Lower lobe of right lung (tissue), 2 donors: ENCODE results near the gene PRKN. TPM values are rescaled to one million over a fixed set of nuclear protein-coding genes. Genes with fewer than 3 reads are reported as not detected.

Source experiments
- ATAC-seq, 2 donors: fragments of 200-7000 bp; cut with Tn5 transposase; one replicate each; pipeline ENCODE4 v1.9.1; 2020 to 2022; ENCODE audit warnings: mild to moderate bottlenecking in 2 of 2, moderate library complexity in 2 of 2
- DNase-seq: peaks from one replicate; pipeline ENCODE4 v3.0.0-alpha.2; 2020
- H3K27ac ChIP-seq: fragments of 200-600 bp; one replicate; pipeline ENCODE4 v1.8.0; 2022
- H3K27me3 ChIP-seq: fragments of 200-600 bp; one replicate; pipeline ENCODE4 v1.8.0; 2022; ENCODE audit warnings: low read depth
- H3K36me3 ChIP-seq: fragments of 200-600 bp; one replicate; pipeline ENCODE4 v1.8.0; 2022; ENCODE audit warnings: mild to moderate bottlenecking
- H3K4me1 ChIP-seq: fragments of 200-600 bp; one replicate; pipeline ENCODE4 v1.8.0; 2022
- H3K4me3 ChIP-seq: fragments of 200-600 bp; one replicate; pipeline ENCODE4 v1.8.0; 2022; ENCODE audit warnings: mild to moderate bottlenecking
- H3K9me3 ChIP-seq: fragments of 200-600 bp; one replicate; pipeline ENCODE4 v1.8.0; 2022
- intact Hi-C: fragments of 100-400 bp; cut with DNase I; formaldehyde crosslinking; loops from one replicate; pipeline ENCODE4 v1.11.0; 2022
- total RNA-seq: library from RNA; stranded (reverse); fragmentation: NEBNext Ultra II Directional; extraction: Animal tissue kit (Norgen Biotek cat#: 25700); gene quantifications from one replicate; pipeline ENCODE4 v1.2.1, GENCODE V29; 2021
- TF ChIP-seq, protein P1 (sequence below): fragments of 200-600 bp; IDR thresholded peaks from one replicate; pipeline ENCODE4 v1.8.0; 2022; ENCODE audit warnings: antibody characterized with exemption, mild to moderate bottlenecking
- donor health status: DM: no; HTN: yes; CAD: no; lungs with severe emphysema.

The PRKN gene
- total RNA-seq, 1 donor from 2014 or later = 6.1 TPM

DNA sequence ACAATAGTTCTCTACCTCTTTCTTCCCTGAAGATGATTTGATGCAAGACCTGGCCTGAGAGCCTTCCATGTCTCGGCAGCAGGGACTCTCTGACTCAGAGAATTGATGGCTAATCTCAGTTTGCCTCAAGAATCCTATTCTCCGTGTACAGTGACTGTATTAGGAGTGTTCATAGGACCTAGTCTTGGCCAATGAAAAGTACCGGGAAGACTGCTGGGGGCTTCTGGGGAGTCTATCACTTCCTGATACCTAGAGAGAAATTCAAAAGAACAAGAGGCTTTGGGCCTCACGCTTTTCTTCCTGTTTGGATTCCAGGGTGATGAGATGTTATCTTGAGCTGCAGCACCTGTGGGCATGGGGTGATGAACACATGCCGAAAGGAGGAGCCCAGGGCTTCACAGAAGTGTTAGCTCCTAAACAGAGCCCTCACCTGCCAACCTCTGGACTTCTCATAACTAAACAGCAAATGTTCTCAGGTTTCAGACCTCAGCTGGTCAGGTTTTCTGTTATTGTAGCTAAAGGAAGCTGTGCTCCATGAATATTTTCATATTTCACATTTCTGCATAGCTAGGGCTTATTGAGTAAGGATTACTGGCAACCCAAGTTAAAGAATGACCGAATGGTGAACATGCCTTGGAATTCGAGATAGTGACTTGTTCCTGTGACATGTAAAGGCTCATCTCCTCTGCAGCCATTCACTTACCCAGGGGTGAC, 1130.6 kb downstream of the PRKN start:
- Histone ChIP-seq H3K27me3 (no peaks in the 10 kb centered on the region), H3K4me3 (no peak overlapping the region), H3K27ac (no peak overlapping the region), H3K9me3 (no peaks in the 10 kb centered on the region), H3K36me3 (no peaks in the 10 kb centered on the region), H3K4me1 (no peaks in the 10 kb centered on the region)
- DNase-seq (no peak), ATAC-seq (no peak)
- TF ChIP-seq, protein P1, sequence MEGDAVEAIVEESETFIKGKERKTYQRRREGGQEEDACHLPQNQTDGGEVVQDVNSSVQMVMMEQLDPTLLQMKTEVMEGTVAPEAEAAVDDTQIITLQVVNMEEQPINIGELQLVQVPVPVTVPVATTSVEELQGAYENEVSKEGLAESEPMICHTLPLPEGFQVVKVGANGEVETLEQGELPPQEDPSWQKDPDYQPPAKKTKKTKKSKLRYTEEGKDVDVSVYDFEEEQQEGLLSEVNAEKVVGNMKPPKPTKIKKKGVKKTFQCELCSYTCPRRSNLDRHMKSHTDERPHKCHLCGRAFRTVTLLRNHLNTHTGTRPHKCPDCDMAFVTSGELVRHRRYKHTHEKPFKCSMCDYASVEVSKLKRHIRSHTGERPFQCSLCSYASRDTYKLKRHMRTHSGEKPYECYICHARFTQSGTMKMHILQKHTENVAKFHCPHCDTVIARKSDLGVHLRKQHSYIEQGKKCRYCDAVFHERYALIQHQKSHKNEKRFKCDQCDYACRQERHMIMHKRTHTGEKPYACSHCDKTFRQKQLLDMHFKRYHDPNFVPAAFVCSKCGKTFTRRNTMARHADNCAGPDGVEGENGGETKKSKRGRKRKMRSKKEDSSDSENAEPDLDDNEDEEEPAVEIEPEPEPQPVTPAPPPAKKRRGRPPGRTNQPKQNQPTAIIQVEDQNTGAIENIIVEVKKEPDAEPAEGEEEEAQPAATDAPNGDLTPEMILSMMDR = no peak
- intact Hi-C loops = no loop called here

DNA sequence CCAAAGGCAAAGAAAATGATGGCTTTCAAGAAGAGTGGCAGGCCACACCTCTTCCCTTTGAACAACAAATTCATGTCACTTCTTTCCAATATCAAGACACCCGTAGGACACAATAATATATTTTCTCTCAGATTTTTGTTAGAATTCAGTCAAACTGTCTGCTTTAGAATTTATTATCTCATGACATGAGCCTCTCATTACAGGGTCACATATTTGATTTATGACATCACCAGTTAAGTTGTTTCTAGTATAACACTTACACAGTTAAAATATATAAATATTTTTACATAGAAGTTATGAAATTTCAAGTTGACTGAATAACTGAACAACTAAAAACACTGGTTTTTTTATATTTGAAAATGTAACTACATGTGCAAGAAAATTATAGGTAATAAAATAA, 1133.2 kb downstream of the PRKN start:
- no peak for DNase-seq
- Histone ChIP-seq H3K4me1 (no peaks in the 10 kb centered on the region), H3K9me3 (no peaks in the 10 kb centered on the region), H3K27me3 (no peaks in the 10 kb centered on the region), H3K27ac (no peak overlapping the region), H3K4me3 (no peak overlapping the region), H3K36me3 (no peaks in the 10 kb centered on the region)
- intact Hi-C loops = no loop called here
- TF ChIP-seq, protein P1 = no peak
- ATAC-seq = no peak

DNA sequence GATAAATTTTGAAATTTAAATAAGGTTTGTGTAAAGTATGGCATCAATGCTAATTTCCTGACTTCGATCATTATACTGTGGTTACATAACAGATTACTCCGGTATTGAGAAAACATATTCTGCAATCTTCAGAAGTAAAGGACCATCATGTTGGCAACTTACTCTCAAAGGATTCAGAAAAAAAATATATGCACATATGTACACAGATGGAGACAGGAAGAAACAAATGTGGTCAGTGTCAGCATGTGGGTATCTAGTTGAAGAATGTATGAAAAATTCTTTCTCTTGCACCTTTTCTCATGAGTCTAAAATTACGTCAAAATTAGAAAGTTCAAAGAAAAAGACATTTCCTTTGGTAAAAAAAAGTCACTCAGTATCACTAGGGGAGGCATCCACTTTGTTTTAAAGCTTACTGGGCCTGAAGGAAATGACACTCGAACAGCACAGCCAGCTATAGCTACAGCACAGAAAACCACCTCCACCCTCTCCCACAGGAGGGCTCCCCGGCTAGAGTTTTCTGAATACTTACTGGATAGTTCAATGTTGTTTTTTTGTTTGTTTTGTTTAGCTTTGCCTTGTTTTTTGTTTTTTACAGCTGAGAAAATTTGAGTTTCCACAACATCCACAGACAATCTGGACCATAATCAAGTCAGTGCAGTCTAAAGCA, 1136.5 kb downstream of the PRKN start:
- intact Hi-C loops = no loop called here
- Histone ChIP-seq H3K4me1 (no peaks in the 10 kb centered on the region), H3K36me3 (no peaks in the 10 kb centered on the region)

DNA sequence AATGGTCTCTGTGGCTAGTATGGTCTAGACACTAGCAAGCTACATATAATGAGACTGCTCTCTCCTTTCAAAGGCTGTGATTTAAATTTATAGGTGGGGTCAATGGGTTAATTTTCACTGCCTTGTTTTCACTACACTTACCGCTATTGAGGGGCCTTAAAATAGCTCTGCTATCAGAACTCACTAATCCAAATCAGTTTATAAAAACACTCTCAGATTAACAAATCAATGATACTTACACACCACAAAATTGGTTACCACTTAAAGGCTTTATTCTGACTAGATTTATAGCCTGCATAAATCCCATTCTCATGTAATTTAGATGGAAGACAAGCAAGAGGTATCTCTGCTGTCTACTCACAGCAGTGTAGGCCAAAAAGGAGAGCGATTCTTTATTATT, 1140.7 kb downstream of the PRKN start:
- no peak for DNase-seq
- Histone ChIP-seq H3K4me3 (no peak overlapping the region), H3K4me1 (no peaks in the 10 kb centered on the region), H3K36me3 (no peaks in the 10 kb centered on the region), H3K9me3 (no peaks in the 10 kb centered on the region), H3K27me3 (no peaks in the 10 kb centered on the region), H3K27ac (no peak overlapping the region)
- intact Hi-C loops = no loop called here
- ATAC-seq = no peak
- TF ChIP-seq, protein P1 = no peak

More for the DNA sequence above, 1136.5 kb downstream of the PRKN start:
- Histone ChIP-seq H3K9me3 (no peaks in the 10 kb centered on the region), H3K4me3 (no peak overlapping the region), H3K27me3 (no peaks in the 10 kb centered on the region), H3K27ac (no peak overlapping the region)
- DNase-seq = no peak
- ATAC-seq = no peak
- TF ChIP-seq, protein P1 = no peak

DNA sequence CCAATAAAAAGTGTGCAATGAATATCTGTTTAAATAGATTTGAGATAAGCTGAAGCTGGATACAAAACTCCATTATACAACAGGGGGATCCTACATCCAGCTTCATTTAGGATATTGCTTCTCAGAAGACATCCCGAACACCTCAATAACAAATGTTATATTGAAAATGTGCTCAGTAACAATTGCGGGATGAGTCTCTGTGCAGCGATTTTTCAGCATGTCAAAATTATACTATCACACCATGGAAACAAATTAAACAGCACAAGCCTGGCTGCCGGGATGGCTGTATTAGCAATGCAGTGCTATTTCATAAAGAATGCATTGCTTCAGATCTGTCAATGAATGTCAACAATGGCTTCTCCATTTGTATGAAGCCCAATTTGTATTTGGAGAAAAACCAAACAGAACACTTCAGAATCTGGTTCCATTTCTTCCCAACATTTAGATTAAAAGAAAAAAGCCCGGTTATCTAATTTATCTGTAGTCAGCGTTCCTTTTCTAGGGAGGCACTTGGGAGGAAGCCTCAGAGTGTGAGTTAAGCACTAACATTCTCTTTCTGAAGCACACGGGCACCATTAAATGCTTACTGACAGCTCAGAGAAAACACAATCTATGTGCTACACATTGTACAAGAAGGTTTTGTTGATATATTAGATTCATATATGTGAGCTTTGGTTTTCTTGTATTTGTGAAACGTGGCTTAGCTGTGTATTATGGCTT, 1142.8 kb downstream of the PRKN start:
- H3K4me1 ChIP-seq = no peaks in the 10 kb centered on the region
- DNase-seq (no peak), ATAC-seq (no peak)
- H3K36me3 ChIP-seq = no peaks in the 10 kb centered on the region
- H3K27ac ChIP-seq = no peak overlapping the region
- H3K4me3 ChIP-seq = no peak overlapping the region
- intact Hi-C loops = no loop called here
- no peaks in the 10 kb centered on the region for H3K9me3 ChIP-seq
- TF ChIP-seq, protein P1 = no peak
- no peaks in the 10 kb centered on the region for H3K27me3 ChIP-seq
